Glomerular visceral epithelial cell (primary cell): ENCODE results near the gene EML3.
"Not testable (repeated sequence)": the region's sequence is repeated elsewhere in the genome, so short reads cannot be mapped to it uniquely, and the experiment has no call there.

ENCODE experiments used
- DNase-seq: peaks from one replicate; pipeline ENCODE4 v3.0.0-alpha.2; 2016; ENCODE audit errors: extremely low spot score

EML3 gene, protein sequence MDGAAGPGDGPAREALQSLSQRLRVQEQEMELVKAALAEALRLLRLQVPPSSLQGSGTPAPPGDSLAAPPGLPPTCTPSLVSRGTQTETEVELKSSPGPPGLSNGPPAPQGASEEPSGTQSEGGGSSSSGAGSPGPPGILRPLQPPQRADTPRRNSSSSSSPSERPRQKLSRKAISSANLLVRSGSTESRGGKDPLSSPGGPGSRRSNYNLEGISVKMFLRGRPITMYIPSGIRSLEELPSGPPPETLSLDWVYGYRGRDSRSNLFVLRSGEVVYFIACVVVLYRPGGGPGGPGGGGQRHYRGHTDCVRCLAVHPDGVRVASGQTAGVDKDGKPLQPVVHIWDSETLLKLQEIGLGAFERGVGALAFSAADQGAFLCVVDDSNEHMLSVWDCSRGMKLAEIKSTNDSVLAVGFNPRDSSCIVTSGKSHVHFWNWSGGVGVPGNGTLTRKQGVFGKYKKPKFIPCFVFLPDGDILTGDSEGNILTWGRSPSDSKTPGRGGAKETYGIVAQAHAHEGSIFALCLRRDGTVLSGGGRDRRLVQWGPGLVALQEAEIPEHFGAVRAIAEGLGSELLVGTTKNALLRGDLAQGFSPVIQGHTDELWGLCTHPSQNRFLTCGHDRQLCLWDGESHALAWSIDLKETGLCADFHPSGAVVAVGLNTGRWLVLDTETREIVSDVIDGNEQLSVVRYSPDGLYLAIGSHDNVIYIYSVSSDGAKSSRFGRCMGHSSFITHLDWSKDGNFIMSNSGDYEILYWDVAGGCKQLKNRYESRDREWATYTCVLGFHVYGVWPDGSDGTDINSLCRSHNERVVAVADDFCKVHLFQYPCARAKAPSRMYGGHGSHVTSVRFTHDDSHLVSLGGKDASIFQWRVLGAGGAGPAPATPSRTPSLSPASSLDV

GRCh38 chr11:62612366-62613290 lies at the start of gene EML3, which contains the start of gene ROM1:
TSS of gene EML3 (minus strand) at chr11:62612775. CDS start at chr11:62612457, 318 bp downstream.
TSS of gene ROM1 (plus strand) at chr11:62613257. CDS start at chr11:62613282, 25 bp downstream.
- peak; percentile 88 for DNase-seq

DNA sequence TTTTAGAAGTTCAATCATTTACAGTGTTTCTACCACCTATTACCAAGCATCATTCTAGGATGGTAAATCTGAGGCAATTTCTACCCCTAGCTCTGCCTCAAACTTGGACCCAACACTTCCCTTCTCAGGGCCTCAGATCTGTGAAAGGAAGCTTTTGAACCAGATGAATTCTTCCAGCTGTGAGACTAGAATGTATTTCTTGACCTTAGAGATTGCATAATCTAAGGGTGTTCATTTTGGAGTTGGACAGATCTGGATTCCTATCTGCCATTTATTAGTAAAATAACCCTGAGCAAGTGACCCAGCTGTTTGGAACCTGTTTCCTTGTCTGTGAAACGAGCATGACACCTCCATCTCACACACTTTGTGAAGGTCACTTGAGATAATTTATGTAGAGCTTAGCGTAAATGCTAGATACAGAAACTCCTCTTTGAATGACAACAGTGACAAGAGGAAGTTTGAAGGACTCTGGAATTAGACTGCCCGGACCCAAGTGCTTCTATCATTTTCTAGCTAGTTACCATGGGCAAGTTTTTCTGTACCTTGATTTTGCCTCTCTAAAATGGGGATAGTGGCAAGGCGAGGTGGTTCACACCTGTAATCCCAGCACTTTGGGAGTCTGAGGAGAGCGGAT lies 44.3 kb upstream of the EML3 start:
- no peak for DNase-seq

DNA sequence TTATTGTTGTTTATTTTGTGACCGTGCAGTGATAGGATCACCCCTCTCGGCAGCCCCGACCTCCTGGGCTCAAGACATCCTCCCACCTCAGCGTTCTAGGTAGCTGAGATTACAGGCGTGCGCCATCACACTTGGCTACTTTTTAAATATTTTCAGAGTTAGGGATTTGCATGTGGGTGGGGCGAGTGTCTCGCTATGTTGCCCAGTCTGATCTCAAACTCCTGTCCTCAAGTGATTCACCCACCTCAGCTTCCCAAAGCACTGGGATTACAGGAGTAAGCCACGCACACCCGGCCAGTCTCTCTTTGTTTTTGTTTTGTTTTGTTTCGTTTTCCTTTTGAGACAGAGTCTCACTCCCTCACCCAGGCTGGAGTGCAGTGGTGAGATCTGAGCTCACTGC lies 41.7 kb upstream of the EML3 start:
- DNase-seq: no peak

GRCh38 chr11:62652161-62653006 lies 39.8 kb upstream of the EML3 start:
- no peak for DNase-seq

DNA sequence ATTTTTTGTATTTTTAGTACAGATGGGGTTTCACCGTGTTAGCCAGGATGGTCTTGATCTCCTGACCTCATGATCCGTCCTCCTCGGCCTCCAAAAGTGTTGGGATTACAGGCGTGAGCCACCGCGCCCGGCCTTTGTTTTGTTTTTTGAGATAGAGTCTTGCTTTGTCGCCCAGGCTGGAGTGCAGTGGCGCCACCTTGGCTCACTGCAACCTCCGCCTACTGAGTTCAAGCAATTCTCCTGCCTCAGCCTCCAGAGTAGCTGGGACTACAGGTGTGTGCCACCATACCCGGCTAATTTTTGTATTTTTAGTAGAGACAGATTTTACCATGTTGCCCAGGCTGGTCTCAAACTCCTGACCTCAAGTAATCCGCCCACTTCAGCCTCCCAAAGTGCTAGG lies 37.7 kb upstream of the EML3 start:
- not testable (repeated sequence) for DNase-seq

- DNase-seq: no peak
Measured at GRCh38 chr11:62649486-62649885, 36.9 kb upstream of the EML3 start.

DNA sequence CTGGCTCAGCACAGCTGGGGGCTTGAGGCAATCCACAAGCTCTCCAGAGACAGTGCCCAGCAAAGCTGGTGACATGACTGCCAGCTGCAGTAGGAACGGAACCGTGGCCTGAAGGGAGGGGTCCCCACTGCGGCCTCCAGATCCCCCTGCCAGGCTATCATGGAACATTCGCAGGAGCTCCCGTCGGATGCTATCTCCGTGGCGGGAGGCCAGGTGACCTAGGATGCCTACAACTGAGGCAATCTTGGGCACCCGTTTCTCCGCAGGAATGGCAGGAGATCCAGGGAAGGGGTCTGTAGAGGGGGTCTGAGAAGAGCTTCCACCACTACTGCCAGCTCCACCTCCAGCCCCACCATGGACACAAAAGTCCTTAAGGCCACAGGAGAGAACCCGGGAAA lies 36.4 kb upstream of the EML3 start:
- no peak for DNase-seq

DNA sequence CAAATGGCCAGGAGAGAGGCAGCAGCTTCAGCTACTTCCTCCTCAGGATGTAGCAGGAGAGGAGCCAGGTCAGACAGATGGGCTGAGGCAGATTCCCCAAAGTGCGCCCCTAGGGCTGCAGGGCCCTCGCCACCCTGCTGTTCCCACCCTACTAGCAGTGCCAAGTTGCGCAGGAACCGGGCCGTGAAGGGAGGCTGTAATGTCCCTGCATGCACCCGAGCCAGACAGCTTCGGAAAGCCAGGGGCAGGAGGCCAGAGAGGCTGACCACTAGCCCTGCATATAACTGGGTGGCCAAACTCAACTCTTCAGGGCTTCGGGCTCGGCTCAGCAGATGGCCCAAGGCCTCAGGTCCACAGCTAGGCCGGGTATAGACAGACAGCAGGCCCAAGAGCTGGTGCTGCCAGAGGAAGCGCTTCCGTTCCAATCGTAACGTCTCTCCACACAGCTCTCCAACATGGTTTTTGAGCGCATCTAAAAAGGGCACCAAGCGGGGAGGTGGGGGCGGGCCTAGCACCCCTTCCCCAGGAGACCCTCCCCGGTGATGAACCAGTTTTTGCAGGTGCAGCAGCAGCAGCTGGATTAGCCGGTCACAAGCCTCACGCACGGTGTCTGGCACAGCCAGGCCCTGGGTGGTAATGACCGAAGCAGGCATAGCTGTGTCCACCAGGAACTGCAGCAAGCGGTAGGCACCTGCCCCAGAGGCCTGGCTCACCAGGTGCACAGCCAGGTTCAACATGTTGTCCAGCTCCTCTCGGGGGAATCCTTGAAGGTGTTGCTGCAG lies 35.8 kb upstream of the EML3 start:
- DNase-seq: no peak

- DNase-seq: no peak
Measured at GRCh38 chr11:62647609-62648005, 35.0 kb upstream of the EML3 start.

GRCh38 chr11:62646825-62647608 lies 34.4 kb upstream of the EML3 start:
- DNase-seq: no peak

DNA sequence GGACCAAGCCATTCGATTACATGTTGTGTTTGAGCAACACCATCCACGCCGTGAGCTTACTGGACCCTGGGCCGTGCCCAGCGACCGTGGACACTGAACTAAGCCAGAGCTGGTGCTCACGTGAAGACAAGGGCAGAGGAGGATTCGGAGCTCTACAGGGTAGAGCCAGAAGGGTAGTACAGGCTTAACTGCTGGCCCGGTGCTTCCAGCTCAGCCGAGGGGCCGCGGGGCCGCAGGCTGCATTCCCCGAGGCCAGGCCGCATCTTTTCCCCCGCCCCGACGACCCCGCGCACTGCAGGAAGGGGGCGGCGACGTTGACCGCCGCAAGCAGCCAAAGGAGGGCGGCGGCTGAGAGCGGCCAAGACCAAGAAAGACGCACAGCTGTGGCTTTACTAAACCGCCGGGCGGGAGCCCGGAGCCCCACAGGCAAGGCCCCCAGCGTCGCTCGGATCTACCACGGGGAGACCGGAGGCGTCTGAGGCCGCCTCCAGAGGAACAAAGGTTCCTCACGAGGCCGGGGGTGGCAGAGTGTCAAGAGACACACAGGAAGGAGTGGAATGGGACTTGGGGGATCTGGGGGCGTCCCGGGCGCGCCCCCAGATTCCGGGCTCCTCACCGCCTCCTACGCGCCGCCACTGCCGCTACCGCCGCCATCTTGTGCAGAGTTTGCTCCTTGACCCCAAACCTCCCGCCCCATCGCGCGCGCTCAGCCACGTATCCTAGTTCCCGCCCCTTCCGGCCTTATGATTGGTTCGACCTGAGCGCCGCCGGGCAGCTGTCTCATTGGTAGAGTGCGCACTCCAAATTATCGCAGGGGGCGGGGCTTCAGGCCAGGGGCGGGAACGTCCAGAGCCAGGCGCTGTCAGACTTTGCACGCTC lies 33.6 kb upstream of the EML3 start, which contains the start of gene GANAB:
TSS of gene GANAB (minus strand) at position 668 of the 879 bp plus-strand sequence. CDS start at position 654, 14 bp downstream.
- peak; percentile 97 for DNase-seq

- DNase-seq: no peak
Measured at GRCh38 chr11:62645671-62645945, 33.0 kb upstream of the EML3 start.

DNA sequence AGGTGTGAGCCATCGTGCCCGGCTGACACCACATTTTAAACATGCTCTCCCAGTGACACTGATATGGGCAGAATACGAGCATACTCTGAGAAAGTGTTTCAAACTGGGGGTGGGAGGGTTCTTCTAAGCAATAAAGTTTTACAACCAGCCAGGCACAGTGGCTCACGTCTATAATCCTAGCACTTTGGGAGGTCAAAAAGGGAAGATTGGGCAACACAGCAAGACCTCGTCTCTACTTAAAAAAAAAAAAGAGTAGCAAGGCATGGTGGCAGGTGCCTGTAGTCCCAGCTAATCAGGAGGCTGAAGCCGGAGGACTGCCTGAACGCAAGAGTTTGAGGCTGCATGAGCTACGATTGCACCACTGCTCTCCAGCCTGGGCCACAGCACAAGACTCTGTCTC lies 31.6 kb upstream of the EML3 start:
- DNase-seq: no peak

DNA sequence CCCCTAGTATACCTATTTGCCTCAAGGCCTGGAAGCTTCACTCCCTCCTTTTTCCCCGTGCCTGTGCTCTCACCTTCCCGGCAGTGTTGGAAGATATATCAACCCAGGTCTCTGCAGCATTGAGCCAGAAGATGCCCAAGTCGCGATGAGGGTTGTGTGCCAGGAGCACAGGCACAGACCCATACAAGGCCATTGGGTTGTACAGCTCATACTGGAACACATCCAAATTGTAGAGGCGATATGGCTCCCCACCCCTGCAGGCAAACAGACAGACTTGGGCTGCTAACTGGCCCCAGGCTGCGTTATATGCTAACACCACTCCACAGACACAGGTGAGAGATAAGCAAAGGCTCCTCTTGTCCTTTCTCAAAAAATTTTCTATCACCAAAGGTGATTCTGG lies 19.9 kb upstream of the EML3 start:
- no peak for DNase-seq

DNA sequence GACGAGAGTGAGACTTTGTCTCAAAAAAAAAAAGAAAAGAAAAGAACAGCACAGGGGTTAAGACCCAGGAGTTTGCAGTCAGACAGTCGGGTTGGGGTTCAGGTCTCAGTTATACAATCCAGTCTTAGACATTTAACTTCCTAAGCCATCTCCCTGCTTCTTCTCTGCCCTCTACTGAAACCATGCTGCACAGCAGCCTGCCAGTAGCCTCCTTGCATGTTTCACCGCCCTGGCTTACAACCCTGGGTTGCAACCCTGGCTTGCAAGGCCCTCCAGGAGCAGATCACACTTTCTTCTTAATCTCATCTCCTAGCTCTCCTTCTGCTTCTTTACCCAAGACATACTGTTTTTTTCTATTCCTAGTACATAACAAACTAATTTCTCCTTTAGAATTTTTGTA lies 15.1 kb upstream of the EML3 start:
- DNase-seq: no peak

DNA sequence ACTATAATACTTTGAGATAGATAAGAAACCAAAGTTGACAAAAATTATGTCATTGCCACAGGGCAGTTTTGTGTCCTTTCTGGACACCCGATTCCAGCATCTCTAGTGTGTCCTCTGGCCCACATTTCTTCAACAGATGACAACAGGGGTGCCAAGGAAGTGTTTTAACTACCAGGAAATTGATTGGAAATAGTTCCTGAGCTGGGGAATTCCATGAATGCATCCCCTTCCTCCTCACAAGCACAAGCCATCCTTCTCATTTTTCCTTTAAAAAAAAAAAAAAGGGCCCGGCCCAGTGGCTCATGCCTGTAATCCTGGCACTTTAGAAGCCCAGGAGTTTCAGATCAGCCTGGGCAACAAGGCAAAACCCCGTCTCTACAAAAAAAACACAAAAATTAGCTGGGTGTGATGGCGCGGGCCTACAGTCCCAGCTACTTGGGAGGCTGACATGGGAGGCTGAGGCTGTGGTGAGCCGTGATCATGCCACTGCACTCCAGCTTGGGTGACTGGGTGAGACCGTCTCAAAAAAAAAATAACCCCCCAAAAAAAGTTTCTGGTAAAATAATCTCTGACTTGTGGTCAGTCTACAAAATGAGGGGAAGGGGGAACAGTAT lies 10.0 kb upstream of the EML3 start:
- no peak for DNase-seq
